Motor neuron (in vitro differentiated cells): Measurements from ENCODE around the gene SDHAF1. TPM values are rescaled to one million over a fixed set of nuclear protein-coding genes. Genes with fewer than 3 reads are reported as not detected.
"Not testable (repeated sequence)": the region's sequence is repeated elsewhere in the genome, so short reads cannot be mapped to it uniquely, and the experiment has no call there.

Source experiments
- ATAC-seq, 8 experiments: fragments of 200-7000 bp; cut with Tn5 transposase; replicated peaks in 6 of 8; 2 replicates each; pipeline ENCODE4 v1.8.0; 2021; ENCODE audit warnings: mild to moderate bottlenecking in 8 of 8, moderate library complexity in 8 of 8
- H3K27ac ChIP-seq, 2 donors: fragments of 250-450 bp; sonication (Bioruptor Pico); 2 replicates each; pipeline ENCODE4 v1.9.0; 2021; ENCODE audit warnings: antibody characterized with exemption in 2 of 2, mild to moderate bottlenecking in 2 of 2, moderate library complexity in 1 of 2
- H3K4me1 ChIP-seq, 2 donors: fragments of 250-450 bp; sonication (Bioruptor Pico); replicated peaks in 1 of 2; 2 replicates each; pipeline ENCODE4 v1.6.1; 2021; ENCODE audit warnings: antibody characterized with exemption in 2 of 2, mild to moderate bottlenecking in 2 of 2, moderate library complexity in 1 of 2
- H3K4me3 ChIP-seq, 5 donors: fragments of 250-450 bp; sonication (Bioruptor Pico); 2 replicates each; pipeline ENCODE4 v1.9.0; 2021; ENCODE audit warnings: antibody characterized with exemption in 5 of 5, mild to moderate bottlenecking in 5 of 5, moderate library complexity in 4 of 5
- WGBS, 10 experiments: fragments of 450-650 bp; shearing (Covaris generic); methylation state at CpG; one replicate each; pipeline ENCODE4 v1.0.0; 2022; 5-methylcytosine and 5-hydroxymethylcytosine counted together
- in situ Hi-C, 9 experiments: fragments of 400-800 bp; cut with MboI; loops; one replicate each; pipeline ENCODE4 v1.15.0; 2021; ENCODE audit warnings: low sequenced_read_pairs in 9 of 9, low pct_unique_long_range_greater_than_20kb in 2 of 9; ENCODE audit not compliant: unreplicated experiment in 9 of 9
- total RNA-seq, 8 experiments: library from RNA; unstranded; fragments of 300-600 nt; gene quantifications; 2 replicates each; pipeline versions ENCODE4 v1.2.3 to v1.2.4, GENCODE V29; 2022

SDHAF1 gene
- 10 to 100 TPM; 10.6 to 23.5 (median 18.1) TPM for total RNA-seq

GRCh38 chr19:35995048-35995993 lies at the start of gene SDHAF1:
TSS of gene SDHAF1 (plus strand) at chr19:35995188. CDS start at chr19:35995275, 87 bp downstream.
- peak within 1 kb of the TSS; percentile 56 to 70 for H3K27ac ChIP-seq
- in situ Hi-C loops: no loop called here
- 0 to 4% (median 1%) methylated on average over 5 to 19 of the region's 97 CpGs; no CpG with 5 or more reads in 6 of the 10 experiments for WGBS, 10 experiments

GRCh38 chr19:35946203-35946602 lies 48.8 kb upstream of the SDHAF1 start:
- WGBS, 10 experiments: 59 to 100% (median 85%) methylated on average over 2 to 4 of the region's 4 CpGs; no CpG with 5 or more reads in 4 of the 10 experiments
- Histone ChIP-seq H3K4me3 (no peak overlapping the region), H3K4me1 (no peaks in the 10 kb centered on the region), H3K27ac (no peak overlapping the region)
- in situ Hi-C loops: no loop called here
- no peak for ATAC-seq

More at GRCh38 chr19:35995048-35995993, at the start of gene SDHAF1:
- ATAC-seq: peak; percentile 85 to 96 (median 96)
- Histone ChIP-seq H3K4me1 (peaks cover 8 to 11% of the 10 kb centered on the region in 2 donors), H3K4me3 (peak within 1 kb of the TSS; percentile 53 to 92 (median 62))

- no peaks in the 10 kb centered on the region for H3K4me1 ChIP-seq
- 17 to 100% (median 38%) methylated on average over 1 to 2 of the region's 2 CpGs; no CpG with 5 or more reads in 7 of the 10 experiments for WGBS, 10 experiments
- H3K27ac ChIP-seq: no peak overlapping the region
- no peak for ATAC-seq
- no peak overlapping the region for H3K4me3 ChIP-seq
- in situ Hi-C loops: no loop called here
These were observed 45.9 kb upstream of the SDHAF1 start for GRCh38 chr19:35949131-35949530.

GRCh38 chr19:35955881-35956634 lies 38.9 kb upstream of the SDHAF1 start:
- in situ Hi-C loops: no loop called here

GRCh38 chr19:35957411-35957810 lies 37.6 kb upstream of the SDHAF1 start:
- ATAC-seq, H3K4me1 ChIP-seq, H3K4me3 ChIP-seq, H3K27ac ChIP-seq, in situ Hi-C loops: not testable (repeated sequence)
- WGBS, 10 experiments: 0 to 82% (median 45%) methylated on average over 1 to 8 of the region's 8 CpGs; no CpG with 5 or more reads in 2 of the 10 experiments

More at GRCh38 chr19:35955881-35956634, 38.9 kb upstream of the SDHAF1 start:
- H3K4me1 ChIP-seq: no peaks in the 10 kb centered on the region
- H3K4me3 ChIP-seq: no peak overlapping the region
- H3K27ac ChIP-seq: no peak overlapping the region
- 0 to 66% (median 38%) methylated on average over 2 to 6 of the region's 6 CpGs for WGBS, 10 experiments
- peak in 3 of 8 experiments; percentile 13 to 32 (median 27) for ATAC-seq

- no peaks in the 10 kb centered on the region for H3K4me1 ChIP-seq
- WGBS, 10 experiments: 13 to 88% (median 31%) methylated on average over 2 to 9 of the region's 15 CpGs; no CpG with 5 or more reads in 5 of the 10 experiments
These were observed 36.3 kb upstream of the SDHAF1 start for GRCh38 chr19:35958660-35959039.

GRCh38 chr19:35959040-35959967 lies 35.7 kb upstream of the SDHAF1 start:
- WGBS, 10 experiments: 1 to 60% (median 24%) methylated on average over 1 to 26 of the region's 97 CpGs; no CpG with 5 or more reads in 3 of the 10 experiments
- Histone ChIP-seq H3K27ac (no peak overlapping the region), H3K4me3 (no peak overlapping the region), H3K4me1 (no peaks in the 10 kb centered on the region)
- peak; percentile 33 to 88 (median 75) for ATAC-seq
- in situ Hi-C loops: no loop called here

More at GRCh38 chr19:35958660-35959039, 36.3 kb upstream of the SDHAF1 start:
- in situ Hi-C loops: no loop called here
- Histone ChIP-seq H3K27ac (no peak overlapping the region), H3K4me3 (no peak overlapping the region)
- peak in 5 of 8 experiments; percentile 9 to 36 (median 21) for ATAC-seq

GRCh38 chr19:35959968-35960320 lies 35.0 kb upstream of the SDHAF1 start:
- no peak overlapping the region for H3K4me3 ChIP-seq
- no peak for ATAC-seq
- H3K4me1 ChIP-seq: no peaks in the 10 kb centered on the region
- 0 to 50% (median 10%) methylated on average over 1 to 5 of the region's 20 CpGs; no CpG with 5 or more reads in 7 of the 10 experiments for WGBS, 10 experiments
- in situ Hi-C loops: no loop called here
- no peak overlapping the region for H3K27ac ChIP-seq

- Histone ChIP-seq H3K27ac (no peak overlapping the region), H3K4me3 (no peak overlapping the region), H3K4me1 (no peaks in the 10 kb centered on the region)
- ATAC-seq: no peak
- 62 to 89% (median 69%) methylated on average over 1 to 7 of the region's 7 CpGs; no CpG with 5 or more reads in 2 of the 10 experiments for WGBS, 10 experiments
- in situ Hi-C loops: no loop called here
These were observed 34.5 kb upstream of the SDHAF1 start for GRCh38 chr19:35960432-35960972.

- in situ Hi-C loops: no loop called here
- H3K4me1 ChIP-seq: no peaks in the 10 kb centered on the region
- WGBS, 10 experiments: 0 to 29% (median 2%) methylated on average over 1 to 9 of the region's 9 CpGs; no CpG with 5 or more reads in 4 of the 10 experiments
- no peak overlapping the region for H3K27ac ChIP-seq
- ATAC-seq: peak in 5 of 8 experiments; percentile 55 to 89 (median 66)
- H3K4me3 ChIP-seq: no peak overlapping the region
These were observed 31.5 kb upstream of the SDHAF1 start for GRCh38 chr19:35963514-35963913.

GRCh38 chr19:35966771-35967170 lies 28.2 kb upstream of the SDHAF1 start:
- in situ Hi-C loops: no loop called here
- 20 to 83% (median 62%) methylated on average over 1 to 2 of the region's 3 CpGs; no CpG with 5 or more reads in 6 of the 10 experiments for WGBS, 10 experiments
- no peaks in the 10 kb centered on the region for H3K4me1 ChIP-seq

GRCh38 chr19:35973487-35973886 lies 21.5 kb upstream of the SDHAF1 start:
- no peak overlapping the region for H3K27ac ChIP-seq
- peak; percentile 23 to 83 (median 54) for ATAC-seq
- WGBS, 10 experiments: 36 to 100% (median 55%) methylated on average over 1 to 2 of the region's 8 CpGs; no CpG with 5 or more reads in 7 of the 10 experiments
- H3K4me3 ChIP-seq: no peak overlapping the region
- in situ Hi-C loops: no loop called here
- no peaks in the 10 kb centered on the region for H3K4me1 ChIP-seq

More at GRCh38 chr19:35966771-35967170, 28.2 kb upstream of the SDHAF1 start:
- ATAC-seq: no peak
- Histone ChIP-seq H3K4me3 (no peak overlapping the region), H3K27ac (no peak overlapping the region)
